Measurements from ENCODE around the gene MCFD2. TPM values are rescaled to one million over a fixed set of nuclear protein-coding genes. Genes with fewer than 3 reads are reported as not detected.
"Not testable (repeated sequence)": the region's sequence is repeated elsewhere in the genome, so short reads cannot be mapped to it uniquely, and the experiment has no call there.

The MCFD2 gene
- total RNA-seq, 1 donor from 2014 or later, result 46.0 TPM

- H3K27ac Mint-ChIP-seq, result no peak overlapping the region
- intact Hi-C loops (cut with micrococcal nuclease), result no loop called here
- H3K4me1 Mint-ChIP-seq (ENCODE audit: low read depth), result peaks cover 30% of the 10 kb centered on the region
- no peaks in the 10 kb centered on the region for H3K9me3 Mint-ChIP-seq
- no peaks in the 10 kb centered on the region for H3K27me3 Mint-ChIP-seq (ENCODE audit: low read depth)
- peaks cover 67% of the 10 kb centered on the region for H3K36me3 Mint-ChIP-seq (ENCODE audit: low read depth)
- H3K4me3 Mint-ChIP-seq (ENCODE audit: low read depth), result no peak overlapping the region
- no peak for DNase-seq (ENCODE audit: low spot score)
Observed at GRCh38 chr2:46909150-46909549, 6.5 kb downstream of the MCFD2 start.

GRCh38 chr2:46904908-46905678 lies 10.5 kb downstream of the MCFD2 start:
- H3K27ac Mint-ChIP-seq; H3K27me3 Mint-ChIP-seq (ENCODE audit: low read depth); H3K4me3 Mint-ChIP-seq (ENCODE audit: low read depth); H3K9me3 Mint-ChIP-seq; intact Hi-C loops (cut with micrococcal nuclease); DNase-seq (ENCODE audit: low spot score): not testable (repeated sequence)
- Mint-ChIP-seq H3K4me1 (ENCODE audit: low read depth) (peaks cover 19% of the 10 kb centered on the region), H3K36me3 (ENCODE audit: low read depth) (peaks cover 50% of the 10 kb centered on the region)

- H3K27me3 Mint-ChIP-seq (ENCODE audit: low read depth); intact Hi-C loops (cut with micrococcal nuclease); H3K9me3 Mint-ChIP-seq; H3K27ac Mint-ChIP-seq; DNase-seq (ENCODE audit: low spot score); H3K4me3 Mint-ChIP-seq (ENCODE audit: low read depth); H3K4me1 Mint-ChIP-seq (ENCODE audit: low read depth): not testable (repeated sequence)
- peaks cover 33% of the 10 kb centered on the region for H3K36me3 Mint-ChIP-seq (ENCODE audit: low read depth)
Observed at GRCh38 chr2:46902980-46903379, 12.6 kb downstream of the MCFD2 start.

- Mint-ChIP-seq H3K9me3 (no peaks in the 10 kb centered on the region), H3K27ac (no peak overlapping the region), H3K36me3 (ENCODE audit: low read depth) (peaks cover 28% of the 10 kb centered on the region), H3K4me3 (ENCODE audit: low read depth) (no peak overlapping the region), H3K4me1 (ENCODE audit: low read depth) (peaks cover 4% of the 10 kb centered on the region), H3K27me3 (ENCODE audit: low read depth) (no peaks in the 10 kb centered on the region)
- intact Hi-C loops (cut with micrococcal nuclease), result no loop called here
- DNase-seq (ENCODE audit: low spot score), result no peak
Observed at GRCh38 chr2:46902465-46902864, 13.1 kb downstream of the MCFD2 start.

- Mint-ChIP-seq H3K4me3 (ENCODE audit: low read depth) (no peak overlapping the region), H3K27ac (no peak overlapping the region), H3K36me3 (ENCODE audit: low read depth) (peaks cover 19% of the 10 kb centered on the region), H3K27me3 (ENCODE audit: low read depth) (no peaks in the 10 kb centered on the region), H3K4me1 (ENCODE audit: low read depth) (peaks cover 4% of the 10 kb centered on the region), H3K9me3 (no peaks in the 10 kb centered on the region)
- intact Hi-C loops (cut with micrococcal nuclease), result no loop called here
- DNase-seq (ENCODE audit: low spot score), result no peak
Observed at GRCh38 chr2:46901611-46902010, 14.0 kb downstream of the MCFD2 start.

GRCh38 chr2:46900381-46900780 lies 15.2 kb downstream of the MCFD2 start:
- no peaks in the 10 kb centered on the region for H3K27me3 Mint-ChIP-seq (ENCODE audit: low read depth)
- no peak overlapping the region for H3K4me3 Mint-ChIP-seq (ENCODE audit: low read depth)
- no peak for DNase-seq (ENCODE audit: low spot score)
- peaks cover 12% of the 10 kb centered on the region for H3K36me3 Mint-ChIP-seq (ENCODE audit: low read depth)
- no peak overlapping the region for H3K27ac Mint-ChIP-seq
- intact Hi-C loops (cut with micrococcal nuclease), result no loop called here
- no peaks in the 10 kb centered on the region for H3K9me3 Mint-ChIP-seq
- H3K4me1 Mint-ChIP-seq (ENCODE audit: low read depth), result peaks cover 4% of the 10 kb centered on the region

- Mint-ChIP-seq H3K9me3 (no peaks in the 10 kb centered on the region), H3K4me3 (ENCODE audit: low read depth) (no peak overlapping the region), H3K27me3 (ENCODE audit: low read depth) (peaks cover 2% of the 10 kb centered on the region), H3K27ac (no peak overlapping the region), H3K4me1 (ENCODE audit: low read depth) (peaks cover 4% of the 10 kb centered on the region), H3K36me3 (ENCODE audit: low read depth) (peaks cover 2% of the 10 kb centered on the region)
- DNase-seq (ENCODE audit: low spot score), result no peak
- intact Hi-C loops (cut with micrococcal nuclease), result no loop called here
Observed at GRCh38 chr2:46899053-46899452, 16.6 kb downstream of the MCFD2 start.

GRCh38 chr2:46898024-46898423 lies 17.6 kb downstream of the MCFD2 start:
- no peak for DNase-seq (ENCODE audit: low spot score)
- Mint-ChIP-seq H3K27ac (no peak overlapping the region), H3K36me3 (ENCODE audit: low read depth) (no peaks in the 10 kb centered on the region), H3K4me3 (ENCODE audit: low read depth) (no peak overlapping the region), H3K9me3 (no peaks in the 10 kb centered on the region), H3K4me1 (ENCODE audit: low read depth) (peaks cover 4% of the 10 kb centered on the region), H3K27me3 (ENCODE audit: low read depth) (peaks cover 2% of the 10 kb centered on the region)
- intact Hi-C loops (cut with micrococcal nuclease), result no loop called here

GRCh38 chr2:46893269-46893939 lies 22.2 kb downstream of the MCFD2 start:
- Mint-ChIP-seq H3K27ac (no peak overlapping the region), H3K36me3 (ENCODE audit: low read depth) (no peaks in the 10 kb centered on the region), H3K9me3 (no peaks in the 10 kb centered on the region), H3K4me3 (ENCODE audit: low read depth) (no peak overlapping the region), H3K27me3 (ENCODE audit: low read depth) (peaks cover 2% of the 10 kb centered on the region), H3K4me1 (ENCODE audit: low read depth) (no peaks in the 10 kb centered on the region)
- intact Hi-C loops (cut with micrococcal nuclease), result no loop called here
- no peak for DNase-seq (ENCODE audit: low spot score)

GRCh38 chr2:46891956-46892553 lies 23.6 kb downstream of the MCFD2 start:
- DNase-seq (ENCODE audit: low spot score), result no peak
- no peaks in the 10 kb centered on the region for H3K9me3 Mint-ChIP-seq
- no peak overlapping the region for H3K4me3 Mint-ChIP-seq (ENCODE audit: low read depth)
- intact Hi-C loops (cut with micrococcal nuclease), result no loop called here
- no peak overlapping the region for H3K27ac Mint-ChIP-seq
- peaks cover 6% of the 10 kb centered on the region for H3K27me3 Mint-ChIP-seq (ENCODE audit: low read depth)
- H3K4me1 Mint-ChIP-seq (ENCODE audit: low read depth), result no peaks in the 10 kb centered on the region
- H3K36me3 Mint-ChIP-seq (ENCODE audit: low read depth), result no peaks in the 10 kb centered on the region

- Mint-ChIP-seq H3K4me1 (ENCODE audit: low read depth) (peaks cover 3% of the 10 kb centered on the region), H3K27ac (no peak overlapping the region), H3K4me3 (ENCODE audit: low read depth) (no peak overlapping the region), H3K9me3 (no peaks in the 10 kb centered on the region), H3K27me3 (ENCODE audit: low read depth) (peaks cover 25% of the 10 kb centered on the region), H3K36me3 (ENCODE audit: low read depth) (no peaks in the 10 kb centered on the region)
- DNase-seq (ENCODE audit: low spot score), result no peak
- intact Hi-C loops (cut with micrococcal nuclease), result loop anchor here (5.0 kb wide), 2 partner anchors 236 to 256 kb away; no protein-coding TSS in a partner anchor
Observed at GRCh38 chr2:46888421-46888952, 27.1 kb downstream of the MCFD2 start.

GRCh38 chr2:46887028-46887885 lies 28.3 kb downstream of the MCFD2 start:
- no peak overlapping the region for H3K4me3 Mint-ChIP-seq (ENCODE audit: low read depth)
- H3K9me3 Mint-ChIP-seq, result no peaks in the 10 kb centered on the region
- H3K4me1 Mint-ChIP-seq (ENCODE audit: low read depth), result peaks cover 3% of the 10 kb centered on the region
- no peak for DNase-seq (ENCODE audit: low spot score)
- intact Hi-C loops (cut with micrococcal nuclease), result loop anchor here (5.0 kb wide), 2 partner anchors 235 to 255 kb away; no protein-coding TSS in a partner anchor
- H3K27me3 Mint-ChIP-seq (ENCODE audit: low read depth), result peaks cover 25% of the 10 kb centered on the region
- H3K27ac Mint-ChIP-seq, result no peak overlapping the region
- H3K36me3 Mint-ChIP-seq (ENCODE audit: low read depth), result no peaks in the 10 kb centered on the region

Measured in activated T-helper 2 cell treated with anti-CD3 and anti-CD28 coated beads, Interferon-gamma antibody, Interleukin-2, Interleukin-4, amounts not matched to agents 10 μg/mL and 5 μg/mL and 100 μg/mL, durations not matched to agents 14 hours and 24 hours and 36 hours (primary cell).